Mammary epithelial cell (primary cell): ENCODE data around the gene COLEC11.

Source experiments
- EZH2 ChIP-seq: IDR thresholded peaks from 2 replicates; pipeline ENCODE4 v1.6.1; 2012; ENCODE audit warnings: low read length, inconsistent platforms, borderline replicate concordance
- TF ChIP-seq, protein P1 (sequence below), 2 donors: IDR thresholded peaks in 1 of 2; conservative IDR thresholded peaks in 1 of 2; 2 replicates each; pipeline ENCODE4 v1.5.1; 2011 to 2012; ENCODE audit warnings: inconsistent platforms in 2 of 2, low read length in 2 of 2, mild to moderate bottlenecking in 2 of 2, control low read depth in 1 of 2, low read depth in 1 of 2; ENCODE audit not compliant: insufficient read depth in 1 of 2; ENCODE audit errors: extremely low read depth in 1 of 2

DNA sequence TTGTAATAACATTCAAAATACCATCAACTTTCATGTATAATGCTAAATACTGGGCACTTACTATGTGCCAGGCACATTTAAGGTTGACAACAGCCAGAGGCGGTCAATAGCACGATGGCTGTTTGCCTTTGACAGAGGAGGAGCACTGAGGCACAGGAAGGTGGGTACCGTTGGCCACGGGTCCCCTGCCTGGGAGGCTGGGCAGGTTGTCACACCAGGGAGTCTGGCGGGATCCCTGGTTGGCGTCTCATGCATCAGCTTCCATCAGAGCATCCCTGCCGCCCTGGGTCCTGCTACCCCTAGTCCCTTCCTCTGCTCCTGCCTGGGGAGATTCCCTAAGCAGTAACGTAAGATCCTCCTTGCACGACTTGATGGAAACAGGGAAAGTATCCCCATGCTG, 82.5 kb downstream of the COLEC11 start:
- no peak for TF ChIP-seq EZH2
- TF ChIP-seq, protein P1, sequence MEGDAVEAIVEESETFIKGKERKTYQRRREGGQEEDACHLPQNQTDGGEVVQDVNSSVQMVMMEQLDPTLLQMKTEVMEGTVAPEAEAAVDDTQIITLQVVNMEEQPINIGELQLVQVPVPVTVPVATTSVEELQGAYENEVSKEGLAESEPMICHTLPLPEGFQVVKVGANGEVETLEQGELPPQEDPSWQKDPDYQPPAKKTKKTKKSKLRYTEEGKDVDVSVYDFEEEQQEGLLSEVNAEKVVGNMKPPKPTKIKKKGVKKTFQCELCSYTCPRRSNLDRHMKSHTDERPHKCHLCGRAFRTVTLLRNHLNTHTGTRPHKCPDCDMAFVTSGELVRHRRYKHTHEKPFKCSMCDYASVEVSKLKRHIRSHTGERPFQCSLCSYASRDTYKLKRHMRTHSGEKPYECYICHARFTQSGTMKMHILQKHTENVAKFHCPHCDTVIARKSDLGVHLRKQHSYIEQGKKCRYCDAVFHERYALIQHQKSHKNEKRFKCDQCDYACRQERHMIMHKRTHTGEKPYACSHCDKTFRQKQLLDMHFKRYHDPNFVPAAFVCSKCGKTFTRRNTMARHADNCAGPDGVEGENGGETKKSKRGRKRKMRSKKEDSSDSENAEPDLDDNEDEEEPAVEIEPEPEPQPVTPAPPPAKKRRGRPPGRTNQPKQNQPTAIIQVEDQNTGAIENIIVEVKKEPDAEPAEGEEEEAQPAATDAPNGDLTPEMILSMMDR (conservative IDR thresholded peaks at IDR 0.05 in 1 of 2, IDR thresholded peaks at IDR 0.05 in 1 of 2; ENCODE audit: extremely low read depth in 1 of 2, insufficient read depth in 1 of 2, low read depth in 1 of 2, low read length in 2 of 2): no peak
